GM12878 (cell line): ENCODE data around the gene SHISA6. TPM values are rescaled to one million over a fixed set of nuclear protein-coding genes. Genes with fewer than 3 reads are reported as not detected.

ENCODE experiments used
- ATAC-seq: fragments of 200-7000 bp; cut with Tn5 transposase; 3 replicates; pipeline ENCODE4 v1.9.1; 2020; ENCODE audit warnings: mild to moderate bottlenecking, moderate library complexity
- BruUV-seq: library from RNA; stranded (reverse); fragments of 400-500 nt; replicated peaks from 2 replicates; lab custom pipeline; 2021; lab: Mats Ljungman, UMichigan
- CTCF ChIA-PET: fragments of 300-600 bp; sonication (Branson Sonifier 250); formaldehyde crosslinking; extraction: SDS; loops from one replicate; lab custom pipeline; 2021; ENCODE audit warnings: inconsistent platforms; lab: Yijun Ruan, JAX
- POLR2A ChIA-PET: fragments of 350-600 bp; formaldehyde crosslinking; extraction: SDS; loops from one replicate; lab custom pipeline; 2021; ENCODE audit warnings: inconsistent platforms; lab: Charles Lee
- RAD21 ChIA-PET: fragments of 300-600 bp; sonication (Branson Sonifier 250); formaldehyde crosslinking; loops from one replicate; lab custom pipeline; 2023; ENCODE audit warnings: antibody characterized with exemption; ENCODE audit not compliant: unreplicated experiment; lab: Charles Lee
- SMC1A ChIA-PET: fragments of 300-600 bp; sonication (Branson Sonifier 250); formaldehyde crosslinking; loops from one replicate; lab custom pipeline; 2023; ENCODE audit not compliant: unreplicated experiment, uncharacterized antibody; lab: Charles Lee
- DNase-seq: peaks from one replicate; pipeline ENCODE4 v3.0.0-alpha.2; 2011; ENCODE audit warnings: low read depth, low spot score
- FAIRE-seq: peaks from 3 replicates; lab custom pipeline; 2011; peaks lifted over from hg19 to GRCh38; lab: Jason Lieb, UNC
- H2AFZ ChIP-seq: 2 replicates; pipeline ENCODE4 v1.6.0; 2011; ENCODE audit warnings: low read depth, low read length, control low read depth; ENCODE audit not compliant: control insufficient read depth
- H3K27ac ChIP-seq: 2 replicates; pipeline ENCODE4 v1.5.1; 2011; ENCODE audit warnings: control low read depth; ENCODE audit not compliant: control insufficient read depth, insufficient read depth
- H3K27me3 ChIP-seq, 2 experiments: replicated peaks in 1 of 2; 2 replicates each; pipeline versions ENCODE4 v1.6.0 to v1.6.1; 2011; ENCODE audit warnings: low read length in 1 of 2; ENCODE audit not compliant: control insufficient read depth in 2 of 2, insufficient read depth in 2 of 2
- H3K36me3 ChIP-seq, 2 experiments: 2 replicates each; pipeline ENCODE4 v1.5.1; 2011; ENCODE audit warnings: low read length in 1 of 2; ENCODE audit not compliant: control insufficient read depth in 2 of 2, insufficient read depth in 2 of 2
- H3K4me1 ChIP-seq: 2 replicates; pipeline ENCODE4 v1.6.1; 2011; ENCODE audit warnings: mild to moderate bottlenecking, low read length, moderate library complexity, mixed read lengths; ENCODE audit not compliant: control insufficient read depth, insufficient read depth
- H3K4me2 ChIP-seq: 2 replicates; pipeline ENCODE4 v1.6.0; 2011; ENCODE audit warnings: control low read depth; ENCODE audit not compliant: control insufficient read depth, insufficient read depth
- H3K4me3 ChIP-seq: fragments of 200-600 bp; sonication (generic); 2 replicates; pipeline ENCODE4 v1.5.1; 2016
- H3K79me2 ChIP-seq: 2 replicates; pipeline ENCODE4 v1.6.0; 2011; ENCODE audit warnings: low read length; ENCODE audit not compliant: control insufficient read depth, insufficient read depth
- H3K9ac ChIP-seq: 2 replicates; pipeline ENCODE4 v1.8.0; 2011; ENCODE audit warnings: low read length, control low read depth, mixed read lengths; ENCODE audit not compliant: control insufficient read depth, insufficient read depth
- H3K9me3 ChIP-seq: replicated peaks from 3 replicates; pipeline ENCODE4 v1.5.1; 2011; ENCODE audit warnings: mild to moderate bottlenecking, low read length; ENCODE audit not compliant: control insufficient read depth, insufficient read depth
- H4K20me1 ChIP-seq: 2 replicates; pipeline ENCODE4 v1.6.0; 2011; ENCODE audit not compliant: control insufficient read depth, insufficient read depth
- CBX5 ChIP-seq: sonication (generic); IDR thresholded peaks from 2 replicates; pipeline ENCODE4 v1.6.1; 2016; ENCODE audit warnings: low read depth, moderate library complexity, mild to moderate bottlenecking, inconsistent platforms
- CEBPZ ChIP-seq: fragments of 150-350 bp; IDR thresholded peaks from 2 replicates; pipeline ENCODE4 v1.6.1; 2016; ENCODE audit warnings: low read depth, low read length
- DPF2 ChIP-seq: fragments of 450-650 bp; IDR thresholded peaks from 2 replicates; pipeline ENCODE4 v1.6.1; 2017; ENCODE audit warnings: mild to moderate bottlenecking
- E4F1 ChIP-seq: fragments of 450-650 bp; IDR thresholded peaks from 2 replicates; pipeline ENCODE4 v1.6.1; 2018; ENCODE audit warnings: borderline replicate concordance, mild to moderate bottlenecking; ENCODE audit not compliant: partially characterized antibody
- JUND ChIP-seq: IDR thresholded peaks from 2 replicates; pipeline ENCODE4 v1.6.1; 2012; ENCODE audit warnings: low read depth, mild to moderate bottlenecking, low read length, improper control_type of control experiment, moderate library complexity
- MTA2 ChIP-seq: fragments of 450-650 bp; IDR thresholded peaks from 2 replicates; pipeline ENCODE4 v1.6.1; 2016; ENCODE audit warnings: low read depth, mild to moderate bottlenecking, moderate library complexity
- NRF1 ChIP-seq: conservative IDR thresholded peaks from 2 replicates; pipeline ENCODE4 v1.6.1; 2011; ENCODE audit warnings: mild to moderate bottlenecking, low read depth, low read length, improper control_type of control experiment
- POU2F2 ChIP-seq: IDR thresholded peaks from 3 replicates; pipeline ENCODE4 v1.6.1; 2011; ENCODE audit warnings: low read depth, mild to moderate bottlenecking, low read length, borderline replicate concordance
- RAD21 ChIP-seq: IDR thresholded peaks from 2 replicates; pipeline ENCODE4 v1.6.1; 2011; ENCODE audit warnings: mild to moderate bottlenecking, low read depth, low read length, moderate library complexity; ENCODE audit not compliant: insufficient read depth
- TCF7 ChIP-seq: IDR thresholded peaks from 2 replicates; pipeline ENCODE4 v1.6.1; 2014; ENCODE audit warnings: antibody characterized with exemption, borderline replicate concordance
- WRNIP1 ChIP-seq: IDR thresholded peaks from 2 replicates; pipeline ENCODE4 v1.6.1; 2011; ENCODE audit warnings: low read depth, low read length, improper control_type of control experiment, borderline replicate concordance
- ZNF207 ChIP-seq: fragments of 450-650 bp; IDR thresholded peaks from 2 replicates; pipeline ENCODE4 v1.6.1; 2014; ENCODE audit warnings: antibody characterized with exemption, mild to moderate bottlenecking, borderline replicate concordance
- ZSCAN29 ChIP-seq: fragments of 450-650 bp; IDR thresholded peaks from 2 replicates; pipeline ENCODE4 v1.6.1; 2017; ENCODE audit warnings: mild to moderate bottlenecking, moderate library complexity
- WGBS: methylation state at CpG from one replicate; pipeline ENCODE4 v1.1.6; 2016; ENCODE audit warnings: low lambda C conversion rate; ENCODE audit not compliant: insufficient replicate concordance, insufficient coverage; ENCODE audit errors: missing lambda C conversion rate; 5-methylcytosine and 5-hydroxymethylcytosine counted together
- in situ Hi-C: fragments of 300-500 bp; cut with MboI; formaldehyde crosslinking; loops from 9 replicates; pipeline ENCODE4 v1.14.3; 2018; ENCODE audit warnings: mixed read lengths
- intact Hi-C: fragments of 100-400 bp; cut with micrococcal nuclease; formaldehyde crosslinking; loops from one replicate; pipeline ENCODE4 v1.14.2; 2022; ENCODE audit not compliant: unreplicated experiment
- polyA plus RNA-seq, 11 experiments: library from polyadenylated mRNA; depleted of rRNA in 4 of 11; unstranded in 6 of 11; stranded (reverse) in 5 of 11; fragments of >200 nt; fragmentation: Nextera tagmentation in 4 of 11; fragmentation: Illumina TruSeq in 1 of 11; extraction: Ambion mirVana in 4 of 11; extraction: Trizol in 1 of 11; gene quantifications; 1 replicate in 1 of 11; 2 replicates in 10 of 11; pipeline versions ENCODE4 v1.2.1 to v1.2.3, GENCODE V29; 2011 to 2016; ENCODE audit warnings: inconsistent platforms in 2 of 11, missing spikeins in 2 of 11, low read depth in 1 of 11
- total RNA-seq, 4 experiments: library from RNA; depleted of rRNA in 3 of 4; stranded (reverse); fragments of >200 nt in 3 of 4; fragmentation: Illumina TruSeq in 1 of 4; extraction: Trizol in 1 of 4; gene quantifications; 2 replicates each; pipeline versions ENCODE4 v1.2.1 to v1.2.3, GENCODE V29; 2013 to 2021
- TF ChIP-seq, protein P1 (sequence below): IDR thresholded peaks from 2 replicates; pipeline ENCODE4 v1.6.1; 2012; ENCODE audit warnings: low read depth, low read length, improper control_type of control experiment

The SHISA6 gene
- total and polyA plus RNA-seq, 10 of the 15 experiments (the other 5 are each of a cell fraction or from before 2014, with no cell fraction given), result not detected

GRCh38 chr17:11279776-11280344, 38.8 kb downstream of the SHISA6 start:
- ChIA-PET SMC1A (no interaction called here), POLR2A (no interaction called here), RAD21 (no interaction called here), CTCF (interaction anchor here (1.2 kb wide), 1 partner anchor 18 kb away, joined by 3 read pairs; no protein-coding TSS in a partner anchor)
- H3K9me3 ChIP-seq, result no peaks in the 10 kb centered on the region
- H2AFZ ChIP-seq, result no peak overlapping the region
- no peaks in the 10 kb centered on the region for H3K4me1 ChIP-seq
- no peak overlapping the region for H3K27ac ChIP-seq
- H3K79me2 ChIP-seq, result no peaks in the 10 kb centered on the region
- in situ Hi-C loops (loop anchor here (10.0 to 25.0 kb wide), 7 partner anchors 95 to 1482 kb away; no protein-coding TSS in a partner anchor), intact Hi-C loops (no loop called here)
- H3K4me3 ChIP-seq, result no peak overlapping the region
- DNase-seq (no peak), ATAC-seq (no peak), FAIRE-seq (no peak)
- TF ChIP-seq, protein P1, sequence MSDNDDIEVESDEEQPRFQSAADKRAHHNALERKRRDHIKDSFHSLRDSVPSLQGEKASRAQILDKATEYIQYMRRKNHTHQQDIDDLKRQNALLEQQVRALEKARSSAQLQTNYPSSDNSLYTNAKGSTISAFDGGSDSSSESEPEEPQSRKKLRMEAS, result no peak
- no peak for TF ChIP-seq DPF2
- no peak for TF ChIP-seq JUND
- TF ChIP-seq NRF1, result no peak
- no peak for TF ChIP-seq RAD21
- no peak for TF ChIP-seq MTA2
- TF ChIP-seq POU2F2, result no peak
- no peak for TF ChIP-seq TCF7
- no peak for TF ChIP-seq ZSCAN29
- TF ChIP-seq WRNIP1, result no peak
- no peak for TF ChIP-seq CBX5
- no peak for TF ChIP-seq ZNF207
- no peak for TF ChIP-seq E4F1
- no peak for TF ChIP-seq CEBPZ
- no peaks in the 10 kb centered on the region for H3K27me3 ChIP-seq
- no peak overlapping the region for H3K9ac ChIP-seq
- H3K36me3 ChIP-seq, result no peaks in the 10 kb centered on the region
- no TSS peak for BruUV-seq
- 2% methylated on average over 6 of the region's 6 CpGs for WGBS
- no peak overlapping the region for H3K4me2 ChIP-seq
- no peaks in the 10 kb centered on the region for H4K20me1 ChIP-seq
